Breast epithelium (tissue), 4 donors: ENCODE measurements around the gene USP8. TPM values are rescaled to one million over a fixed set of nuclear protein-coding genes. Genes with fewer than 3 reads are reported as not detected.

Experiments
- DNase-seq, 2 donors: peaks; one replicate each; pipeline ENCODE4 v3.0.0-alpha.2; 2019; ENCODE audit warnings: low spot score in 2 of 2
- H3K27ac ChIP-seq, 2 donors: fragments of 200-600 bp; sonication (generic) in 1 of 2; one replicate each; pipeline ENCODE4 v1.5.1; 2016 to 2019; ENCODE audit warnings: mild to moderate bottlenecking in 1 of 2
- H3K27me3 ChIP-seq, 2 donors: fragments of 200-600 bp; sonication (generic) in 1 of 2; one replicate each; pipeline versions ENCODE4 v1.5.1 to v1.6.0; 2017 to 2019; ENCODE audit warnings: control low read depth in 1 of 2, mild to moderate bottlenecking in 1 of 2
- H3K36me3 ChIP-seq: fragments of 200-600 bp; one replicate; pipeline ENCODE4 v1.5.1; 2019
- H3K4me1 ChIP-seq, 2 donors: fragments of 200-600 bp; sonication (generic); one replicate each; pipeline ENCODE4 v1.5.1; 2016 to 2019; ENCODE audit warnings: control low read depth in 1 of 2
- H3K4me3 ChIP-seq, 3 donors: fragments of 200-600 bp; sonication (generic); 1 replicate in 2 of 3; 2 replicates in 1 of 3; pipeline ENCODE4 v1.5.1; 2016 to 2019; ENCODE audit warnings: mild to moderate bottlenecking in 3 of 3, moderate library complexity in 2 of 3
- H3K9me3 ChIP-seq, 2 donors: fragments of 200-600 bp; sonication (generic) in 1 of 2; one replicate each; pipeline ENCODE4 v1.5.1; 2016 to 2019; ENCODE audit warnings: control low read depth in 1 of 2
- POLR2A ChIP-seq: fragments of 450-650 bp; IDR thresholded peaks from one replicate; pipeline ENCODE4 v1.6.1; 2016; ENCODE audit warnings: antibody characterized with exemption, mild to moderate bottlenecking, moderate library complexity
- POLR2AphosphoS5 ChIP-seq, 3 donors: sonication (generic); formaldehyde crosslinking; IDR thresholded peaks; one replicate each; pipeline ENCODE4 v1.6.1; 2017; ENCODE audit warnings: antibody characterized with exemption in 3 of 3
- intact Hi-C: fragments of 100-400 bp; cut with DNase I; formaldehyde crosslinking; loops from one replicate; pipeline ENCODE4 v1.15.1; 2023; ENCODE audit warnings: low total_unique reads
- total RNA-seq, 3 donors: library from RNA; depleted of rRNA; stranded (reverse); fragments of >200 nt; gene quantifications; one replicate each; pipeline ENCODE4 v1.1.0, GENCODE V29; 2016
- TF ChIP-seq, protein P1 (sequence below), 3 donors: fragments of 450-650 bp; IDR thresholded peaks; one replicate each; pipeline ENCODE4 v1.5.1; 2016 to 2017; ENCODE audit warnings: antibody characterized with exemption in 3 of 3, mild to moderate bottlenecking in 3 of 3, moderate library complexity in 3 of 3

USP8 gene
- total RNA-seq, 3 donors from 2014 or later, result 40.6 to 84.7 (median 47.2) TPM

DNA sequence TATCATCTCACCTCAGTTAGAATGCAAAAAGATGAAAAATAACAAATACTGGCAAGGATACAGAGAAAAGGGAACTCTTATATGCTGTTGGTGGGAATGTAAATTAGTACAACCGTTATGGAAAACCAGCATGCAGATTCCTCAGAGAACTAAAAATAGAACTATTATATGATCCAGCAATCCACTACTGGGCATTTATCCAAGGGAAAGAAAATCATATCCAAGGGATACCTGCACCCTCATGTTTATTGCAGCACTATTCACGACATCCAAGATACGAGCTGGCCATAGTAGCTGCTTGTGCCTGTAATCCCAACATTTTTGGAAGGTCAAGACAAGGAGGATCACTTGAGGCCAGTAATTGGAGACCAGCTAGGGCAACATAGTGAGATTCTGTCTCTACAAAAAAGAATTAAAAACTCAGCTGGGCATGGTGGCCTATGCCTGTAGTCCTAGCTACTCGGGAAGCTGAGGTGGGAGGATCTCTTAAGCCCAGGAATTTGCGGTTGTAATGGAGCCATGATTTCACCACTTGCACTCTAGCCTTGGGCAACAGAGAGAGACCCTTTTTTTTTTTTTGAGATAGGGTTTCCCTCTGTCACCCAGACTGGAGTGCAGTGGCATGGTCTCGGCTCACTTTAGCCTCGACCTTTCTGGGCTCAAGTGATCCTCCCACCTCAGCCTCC lies 95.7 kb downstream of the USP8 start:
- Histone ChIP-seq H3K27ac (no peak overlapping the region), H3K27me3 (no peaks in the 10 kb centered on the region), H3K9me3 (peaks cover 3 to 10% of the 10 kb centered on the region in 2 donors), H3K4me1 (no peaks in the 10 kb centered on the region), H3K36me3 (no peaks in the 10 kb centered on the region), H3K4me3 (no peak overlapping the region)
- intact Hi-C loops, result no loop called here
- TF ChIP-seq, protein P1, sequence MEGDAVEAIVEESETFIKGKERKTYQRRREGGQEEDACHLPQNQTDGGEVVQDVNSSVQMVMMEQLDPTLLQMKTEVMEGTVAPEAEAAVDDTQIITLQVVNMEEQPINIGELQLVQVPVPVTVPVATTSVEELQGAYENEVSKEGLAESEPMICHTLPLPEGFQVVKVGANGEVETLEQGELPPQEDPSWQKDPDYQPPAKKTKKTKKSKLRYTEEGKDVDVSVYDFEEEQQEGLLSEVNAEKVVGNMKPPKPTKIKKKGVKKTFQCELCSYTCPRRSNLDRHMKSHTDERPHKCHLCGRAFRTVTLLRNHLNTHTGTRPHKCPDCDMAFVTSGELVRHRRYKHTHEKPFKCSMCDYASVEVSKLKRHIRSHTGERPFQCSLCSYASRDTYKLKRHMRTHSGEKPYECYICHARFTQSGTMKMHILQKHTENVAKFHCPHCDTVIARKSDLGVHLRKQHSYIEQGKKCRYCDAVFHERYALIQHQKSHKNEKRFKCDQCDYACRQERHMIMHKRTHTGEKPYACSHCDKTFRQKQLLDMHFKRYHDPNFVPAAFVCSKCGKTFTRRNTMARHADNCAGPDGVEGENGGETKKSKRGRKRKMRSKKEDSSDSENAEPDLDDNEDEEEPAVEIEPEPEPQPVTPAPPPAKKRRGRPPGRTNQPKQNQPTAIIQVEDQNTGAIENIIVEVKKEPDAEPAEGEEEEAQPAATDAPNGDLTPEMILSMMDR (IDR thresholded peaks at IDR 0.05), result no peak
- TF ChIP-seq POLR2A (no peak), POLR2AphosphoS5 (IDR thresholded peaks at IDR 0.05) (no peak)
- no peak for DNase-seq

DNA sequence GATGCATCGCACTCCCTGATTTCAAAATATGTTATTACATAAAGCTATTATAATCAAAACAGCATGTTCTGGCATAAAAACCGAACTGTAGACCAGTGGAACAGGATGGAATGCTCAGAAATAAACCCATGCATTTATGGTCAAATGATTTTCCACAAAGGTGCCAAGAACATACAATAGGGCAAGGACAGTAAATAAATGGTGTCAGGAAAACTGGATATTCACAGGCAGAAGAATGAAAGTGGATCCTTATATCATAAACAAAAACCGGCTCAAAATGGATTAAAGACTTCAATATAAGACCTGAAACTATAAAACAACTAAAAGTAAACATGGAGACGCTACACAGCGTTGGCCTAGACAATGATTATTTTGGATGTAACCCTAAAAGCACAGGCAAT lies 99.6 kb downstream of the USP8 start:
- no peaks in the 10 kb centered on the region for H3K27me3 ChIP-seq
- TF ChIP-seq POLR2AphosphoS5 (IDR thresholded peaks at IDR 0.05) (no peak), POLR2A (no peak)
- TF ChIP-seq, protein P1 (IDR thresholded peaks at IDR 0.05), result no peak
- peaks cover 0 to 3% of the 10 kb centered on the region in 2 donors for H3K9me3 ChIP-seq
- H3K36me3 ChIP-seq, result no peaks in the 10 kb centered on the region
- no peak overlapping the region for H3K27ac ChIP-seq
- no peaks in the 10 kb centered on the region for H3K4me1 ChIP-seq
- no peak for DNase-seq
- H3K4me3 ChIP-seq, result no peak overlapping the region
- intact Hi-C loops, result no loop called here

DNA sequence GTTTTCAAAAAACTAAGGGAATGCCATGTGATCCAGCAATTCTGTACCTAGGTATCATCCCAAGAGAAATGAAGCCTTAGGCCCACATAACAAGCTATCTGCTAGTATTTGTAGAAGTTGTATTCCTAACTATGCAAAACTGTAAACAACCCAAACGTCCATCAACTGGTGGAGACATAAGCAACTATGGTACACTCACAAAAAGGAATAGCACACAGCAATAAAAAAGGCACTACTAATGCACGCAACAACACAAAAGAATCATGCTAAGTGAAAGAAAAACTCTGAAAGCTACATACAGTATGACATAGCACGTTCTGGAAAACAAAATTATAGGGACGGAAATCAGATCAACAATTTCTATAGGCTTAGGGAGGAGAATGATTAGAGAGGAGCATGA lies 107.0 kb downstream of the USP8 start:
- Histone ChIP-seq H3K4me1 (no peaks in the 10 kb centered on the region), H3K27me3 (no peaks in the 10 kb centered on the region), H3K27ac (no peak overlapping the region), H3K36me3 (no peaks in the 10 kb centered on the region), H3K4me3 (no peak overlapping the region), H3K9me3 (no peaks in the 10 kb centered on the region)
- intact Hi-C loops, result no loop called here
- no peak for DNase-seq
- TF ChIP-seq POLR2AphosphoS5 (IDR thresholded peaks at IDR 0.05) (no peak), POLR2A (no peak)
- TF ChIP-seq, protein P1 (IDR thresholded peaks at IDR 0.05), result no peak

DNA sequence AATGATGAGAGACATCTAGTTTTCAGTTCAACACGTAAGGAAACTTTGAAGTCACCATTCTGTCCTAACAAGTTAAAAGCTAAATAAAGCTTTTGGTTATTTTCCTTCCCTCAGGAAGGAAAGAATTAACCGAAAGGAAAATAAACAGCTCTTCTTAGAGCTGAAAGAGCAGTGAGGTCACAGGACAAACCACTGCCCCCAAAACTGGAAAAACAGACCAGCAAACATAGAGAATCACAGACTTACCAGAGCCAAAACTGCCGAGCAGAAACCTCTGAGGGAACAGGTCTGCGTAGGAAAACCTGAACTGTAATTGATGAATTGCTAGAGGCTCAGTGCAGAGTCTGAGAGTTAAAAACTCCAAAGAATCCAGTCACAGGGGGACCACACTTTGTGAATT lies 107.6 kb downstream of the USP8 start:
- no peak for DNase-seq
- intact Hi-C loops, result no loop called here
- no peak overlapping the region for H3K27ac ChIP-seq

DNA sequence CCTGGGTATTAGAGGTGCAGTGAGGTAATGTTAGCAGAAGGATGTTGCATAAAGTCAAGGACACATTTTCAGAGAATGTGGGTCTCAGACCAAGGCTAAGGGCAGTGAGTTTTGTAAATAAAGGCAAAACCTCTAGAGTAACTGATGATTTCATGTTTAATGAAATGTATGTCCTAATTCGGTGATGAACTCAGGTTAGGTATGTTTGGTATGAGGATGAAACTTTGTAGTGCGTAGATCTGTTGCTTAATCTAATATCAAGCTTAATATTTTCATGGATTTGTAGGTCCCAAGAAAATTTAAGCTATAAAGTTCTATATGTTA lies 118.6 kb downstream of the USP8 start:
- H3K27ac ChIP-seq, result no peak overlapping the region
- intact Hi-C loops, result no loop called here

More for the DNA sequence above, 107.6 kb downstream of the USP8 start:
- Histone ChIP-seq H3K4me1 (no peaks in the 10 kb centered on the region), H3K27me3 (no peaks in the 10 kb centered on the region), H3K4me3 (no peak overlapping the region), H3K9me3 (no peaks in the 10 kb centered on the region), H3K36me3 (no peaks in the 10 kb centered on the region)
- no peak for TF ChIP-seq POLR2A
- TF ChIP-seq POLR2AphosphoS5 (IDR thresholded peaks at IDR 0.05), result no peak
- TF ChIP-seq, protein P1 (IDR thresholded peaks at IDR 0.05), result no peak

More for the DNA sequence above, 118.6 kb downstream of the USP8 start:
- no peaks in the 10 kb centered on the region for H3K36me3 ChIP-seq
- H3K4me3 ChIP-seq, result no peak overlapping the region
- TF ChIP-seq POLR2A (no peak), POLR2AphosphoS5 (IDR thresholded peaks at IDR 0.05) (no peak)
- TF ChIP-seq, protein P1 (IDR thresholded peaks at IDR 0.05), result no peak
- H3K27me3 ChIP-seq, result no peaks in the 10 kb centered on the region
- no peaks in the 10 kb centered on the region for H3K4me1 ChIP-seq
- H3K9me3 ChIP-seq, result no peaks in the 10 kb centered on the region
- DNase-seq, result no peak
